Transverse colon (tissue), 4 donors: Measurements from ENCODE around the gene TUBA8. TPM values are rescaled to one million over a fixed set of nuclear protein-coding genes. Genes with fewer than 3 reads are reported as not detected.

Source experiments
- DNase-seq: peaks from one replicate; pipeline ENCODE4 v3.0.0-alpha.2; 2019
- H3K27ac ChIP-seq, 4 donors: fragments of 200-600 bp; sonication (generic); 2 replicates each; pipeline ENCODE4 v1.5.1; 2016 to 2018; ENCODE audit warnings: inconsistent platforms in 4 of 4
- H3K27me3 ChIP-seq: fragments of 200-600 bp; sonication (generic); 2 replicates; pipeline ENCODE4 v1.5.1; 2017; ENCODE audit warnings: inconsistent platforms
- H3K36me3 ChIP-seq, 4 donors: fragments of 200-600 bp; sonication (generic); 2 replicates each; pipeline ENCODE4 v1.5.1; 2017 to 2019; ENCODE audit warnings: inconsistent platforms in 4 of 4
- H3K4me1 ChIP-seq, 4 donors: fragments of 200-600 bp; sonication (generic); 2 replicates each; pipeline ENCODE4 v1.5.1; 2017 to 2020; ENCODE audit warnings: inconsistent platforms in 4 of 4
- H3K4me3 ChIP-seq, 4 donors: fragments of 200-600 bp; sonication (generic); 1 replicate in 1 of 4; 2 replicates in 3 of 4; pipeline versions ENCODE4 v1.5.1 to v1.6.1; 2017 to 2019; ENCODE audit warnings: inconsistent platforms in 4 of 4
- H3K9me3 ChIP-seq, 2 donors: fragments of 200-600 bp; sonication (generic); 2 replicates each; pipeline ENCODE4 v1.5.1; 2017 to 2019; ENCODE audit warnings: inconsistent platforms in 2 of 2
- EP300 ChIP-seq: sonication (generic); formaldehyde crosslinking; IDR thresholded peaks from one replicate; pipeline ENCODE4 v1.6.1; 2017; ENCODE audit warnings: antibody characterized with exemption, low read depth
- POLR2A ChIP-seq: fragments of 450-650 bp; IDR thresholded peaks from one replicate; pipeline ENCODE4 v1.6.1; 2016; ENCODE audit warnings: antibody characterized with exemption, mild to moderate bottlenecking, moderate library complexity
- POLR2AphosphoS5 ChIP-seq, 3 donors: sonication (generic); formaldehyde crosslinking; IDR thresholded peaks; one replicate each; pipeline ENCODE4 v1.6.1; 2016; ENCODE audit warnings: antibody characterized with exemption in 3 of 3
- WGBS, 2 donors: methylation state at CpG; one replicate each; pipeline ENCODE4 v1.1.5; 2018; ENCODE audit warnings: low coverage in 1 of 2; 5-methylcytosine and 5-hydroxymethylcytosine counted together
- in situ Hi-C, 4 donors: fragments of 200-750 bp; cut with MboI; loops; one replicate each; pipeline versions ENCODE4 v1.15.0 to v1.15.1; 2017; ENCODE audit warnings: low sequenced_read_pairs in 3 of 4, low pct_ligation_motif_present in 1 of 4, low pct_unique_long_range_greater_than_20kb in 1 of 4
- intact Hi-C: fragments of 100-400 bp; cut with DNase I; formaldehyde crosslinking; loops from one replicate; pipeline ENCODE4 v1.15.1; 2023; ENCODE audit warnings: low total_unique reads
- total RNA-seq, 4 donors: library from RNA; depleted of rRNA; stranded (reverse); fragments of >200 nt; gene quantifications; one replicate each; pipeline ENCODE4 v1.1.0, GENCODE V29; 2016
- TF ChIP-seq, protein P1 (sequence below), 5 experiments: fragments of 200-600 bp in 3 of 5; fragments of 450-650 bp in 2 of 5; sonication (generic) in 3 of 5; IDR thresholded peaks; 1 replicate in 2 of 5; 2 replicates in 3 of 5; pipeline ENCODE4 v1.5.1; 2016 to 2017; ENCODE audit warnings: antibody characterized with exemption in 5 of 5, inconsistent platforms in 3 of 5, mild to moderate bottlenecking in 2 of 5, moderate library complexity in 1 of 5

The TUBA8 gene
- total RNA-seq, 4 donors from 2014 or later: 1.4 to 3.0 (median 2.0) TPM; not detected in 1

DNA sequence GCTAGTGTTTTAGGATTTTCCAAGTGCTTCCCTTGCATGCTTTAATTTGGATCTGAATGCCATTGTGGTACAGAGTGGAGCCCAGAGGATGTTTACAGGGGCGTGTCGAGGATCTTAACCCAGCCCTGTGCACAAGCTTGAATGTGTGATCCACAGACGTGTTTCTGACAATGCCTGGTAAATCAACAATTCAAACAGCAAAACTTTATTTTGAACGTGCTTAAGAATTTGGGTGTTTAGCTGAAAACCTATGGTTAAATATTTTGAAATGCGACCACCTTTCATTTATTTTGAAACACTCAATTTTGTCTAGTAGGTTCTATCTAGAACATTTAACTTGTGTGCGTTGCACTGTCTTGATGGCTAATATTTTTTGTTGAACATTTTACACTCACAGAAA, 1.8 kb downstream of the TUBA8 start:
- H3K27ac ChIP-seq: no peak overlapping the region
- no peaks in the 10 kb centered on the region for H3K9me3 ChIP-seq
- peaks cover 28% of the 10 kb centered on the region for H3K27me3 ChIP-seq
- TF ChIP-seq EP300: no peak
- TF ChIP-seq POLR2AphosphoS5 (IDR thresholded peaks at IDR 0.05): no peak
- no peak for TF ChIP-seq POLR2A
- TF ChIP-seq, protein P1, sequence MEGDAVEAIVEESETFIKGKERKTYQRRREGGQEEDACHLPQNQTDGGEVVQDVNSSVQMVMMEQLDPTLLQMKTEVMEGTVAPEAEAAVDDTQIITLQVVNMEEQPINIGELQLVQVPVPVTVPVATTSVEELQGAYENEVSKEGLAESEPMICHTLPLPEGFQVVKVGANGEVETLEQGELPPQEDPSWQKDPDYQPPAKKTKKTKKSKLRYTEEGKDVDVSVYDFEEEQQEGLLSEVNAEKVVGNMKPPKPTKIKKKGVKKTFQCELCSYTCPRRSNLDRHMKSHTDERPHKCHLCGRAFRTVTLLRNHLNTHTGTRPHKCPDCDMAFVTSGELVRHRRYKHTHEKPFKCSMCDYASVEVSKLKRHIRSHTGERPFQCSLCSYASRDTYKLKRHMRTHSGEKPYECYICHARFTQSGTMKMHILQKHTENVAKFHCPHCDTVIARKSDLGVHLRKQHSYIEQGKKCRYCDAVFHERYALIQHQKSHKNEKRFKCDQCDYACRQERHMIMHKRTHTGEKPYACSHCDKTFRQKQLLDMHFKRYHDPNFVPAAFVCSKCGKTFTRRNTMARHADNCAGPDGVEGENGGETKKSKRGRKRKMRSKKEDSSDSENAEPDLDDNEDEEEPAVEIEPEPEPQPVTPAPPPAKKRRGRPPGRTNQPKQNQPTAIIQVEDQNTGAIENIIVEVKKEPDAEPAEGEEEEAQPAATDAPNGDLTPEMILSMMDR (IDR thresholded peaks at IDR 0.05): no peak
- 80 to 84% methylated on average over 6 of the region's 6 CpGs for WGBS, 2 donors
- no peak overlapping the region for H3K4me3 ChIP-seq
- no peak for DNase-seq
- no peaks in the 10 kb centered on the region for H3K36me3 ChIP-seq
- H3K4me1 ChIP-seq: peaks cover 0 to 17% (median 15%) of the 10 kb centered on the region in 4 donors
- in situ Hi-C loops (no loop called here), intact Hi-C loops (no loop called here)

DNA sequence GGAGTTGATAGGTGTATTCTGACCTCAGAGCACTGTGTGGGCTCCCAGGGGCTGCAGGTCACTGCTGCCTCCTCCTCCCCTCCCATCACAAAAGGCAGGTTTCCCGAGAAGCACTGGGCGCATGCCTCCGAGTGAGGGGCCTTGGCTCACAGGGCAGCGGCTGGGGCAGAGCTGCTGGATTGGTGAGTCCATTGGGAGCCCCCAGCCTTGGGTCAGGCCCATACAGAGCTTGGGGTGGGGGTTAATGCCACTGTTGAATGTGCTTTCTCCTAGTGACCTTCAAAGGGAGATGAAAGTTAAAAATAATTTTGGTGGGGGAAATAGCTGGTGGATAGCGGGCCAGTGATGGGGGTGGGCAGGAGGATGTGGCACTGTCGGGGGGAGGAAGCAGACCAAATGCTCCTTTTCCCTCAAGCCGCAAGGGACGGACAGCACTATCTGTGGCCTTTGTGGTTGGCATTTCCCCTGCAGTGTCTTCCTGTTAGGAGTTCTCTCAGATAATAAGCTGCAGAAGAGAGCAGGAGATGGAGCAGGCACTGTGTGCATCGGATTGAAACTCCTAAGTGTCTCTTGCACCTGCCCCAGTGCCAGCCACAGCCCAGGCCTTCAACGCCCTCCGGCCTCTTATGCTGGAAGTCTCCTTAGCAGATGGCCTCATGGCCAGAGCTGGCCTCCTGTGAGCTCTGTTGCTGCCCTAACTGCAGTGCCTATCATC, 3.2 kb downstream of the TUBA8 start:
- 78 to 86% methylated on average over 3 to 11 of the region's 11 CpGs for WGBS, 2 donors
- intact Hi-C loops: no loop called here

DNA sequence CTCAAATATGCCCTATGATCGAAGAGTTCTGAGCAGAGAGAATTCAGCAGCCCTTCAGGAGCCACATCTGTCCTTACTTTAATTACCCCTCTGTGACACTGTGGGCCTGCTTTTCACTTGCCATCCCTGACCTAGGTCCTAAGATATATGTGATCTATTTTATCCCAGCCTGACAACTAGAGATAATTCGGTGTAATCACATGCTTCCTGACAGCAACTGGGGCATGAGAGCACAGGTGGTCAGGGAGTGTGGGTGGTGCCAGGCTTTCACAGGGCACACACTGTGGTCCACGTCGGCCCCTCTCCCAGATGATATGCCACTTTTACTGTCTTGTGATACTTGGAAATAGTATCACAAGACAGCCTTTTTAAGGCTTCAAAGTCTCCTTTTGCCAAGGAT, 3.9 kb downstream of the TUBA8 start:
- H3K36me3 ChIP-seq: no peaks in the 10 kb centered on the region
- intact Hi-C loops: no loop called here
- peaks cover 0 to 17% (median 15%) of the 10 kb centered on the region in 4 donors for H3K4me1 ChIP-seq
- TF ChIP-seq POLR2AphosphoS5 (IDR thresholded peaks at IDR 0.05): no peak
- no peak for DNase-seq
- in situ Hi-C loops: no loop called here
- H3K27me3 ChIP-seq: peaks cover 26% of the 10 kb centered on the region
- H3K4me3 ChIP-seq: no peak overlapping the region
- H3K27ac ChIP-seq: no peak overlapping the region
- WGBS, 2 donors: 63 to 75% methylated on average over 1 to 4 of the region's 4 CpGs
- H3K9me3 ChIP-seq: no peaks in the 10 kb centered on the region

More for the DNA sequence above, 3.2 kb downstream of the TUBA8 start:
- Histone ChIP-seq H3K27me3 (peaks cover 28% of the 10 kb centered on the region), H3K27ac (no peak overlapping the region), H3K36me3 (no peaks in the 10 kb centered on the region), H3K9me3 (no peaks in the 10 kb centered on the region), H3K4me1 (peaks cover 0 to 17% (median 15%) of the 10 kb centered on the region in 4 donors), H3K4me3 (no peak overlapping the region)
- no peak for DNase-seq
- TF ChIP-seq POLR2A (no peak), EP300 (no peak), POLR2AphosphoS5 (IDR thresholded peaks at IDR 0.05) (no peak)
- TF ChIP-seq, protein P1 (IDR thresholded peaks at IDR 0.05): no peak
- in situ Hi-C loops: no loop called here

DNA sequence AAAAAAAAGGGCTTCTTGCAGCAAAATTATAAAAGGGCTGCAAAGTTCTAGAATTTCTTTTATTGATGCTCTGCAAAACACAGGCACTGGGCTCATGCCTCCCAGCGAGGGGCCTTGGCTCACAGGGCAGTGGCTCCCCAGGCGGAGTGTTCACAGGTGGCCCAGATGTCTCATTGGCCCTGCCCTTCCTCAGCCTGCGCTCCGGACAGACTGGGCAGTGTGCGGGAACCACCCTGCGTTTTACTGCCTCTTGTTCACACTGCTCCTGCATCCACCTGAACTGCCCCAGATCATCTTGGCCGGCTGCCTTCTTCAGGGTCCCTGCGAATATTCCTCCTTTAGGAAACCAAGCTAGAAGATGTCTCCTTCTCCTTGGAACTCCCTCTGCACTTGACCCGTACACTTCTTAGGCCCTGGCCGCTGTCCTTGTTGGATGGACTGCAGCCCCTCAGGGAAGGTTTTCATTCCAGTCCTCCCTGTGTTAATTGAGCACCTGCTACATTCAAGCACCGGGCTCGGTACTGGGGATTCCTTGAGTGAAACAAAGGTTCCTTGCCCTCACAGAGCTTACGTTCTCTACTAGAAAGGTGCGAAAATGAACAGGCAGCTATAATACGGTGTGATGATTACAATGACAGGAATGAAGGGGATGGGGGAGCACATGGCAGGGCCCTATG, 4.5 kb downstream of the TUBA8 start:
- Histone ChIP-seq H3K27me3 (peaks cover 20% of the 10 kb centered on the region), H3K36me3 (no peaks in the 10 kb centered on the region), H3K27ac (no peak overlapping the region), H3K4me1 (peaks cover 0 to 13% (median 11%) of the 10 kb centered on the region in 4 donors), H3K9me3 (no peaks in the 10 kb centered on the region), H3K4me3 (no peak overlapping the region)
- 96% methylated on average over 4 to 15 of the region's 15 CpGs for WGBS, 2 donors
- DNase-seq: no peak
- no peak for TF ChIP-seq POLR2A
- TF ChIP-seq EP300: no peak
- TF ChIP-seq, protein P1 (IDR thresholded peaks at IDR 0.05): no peak
- TF ChIP-seq POLR2AphosphoS5 (IDR thresholded peaks at IDR 0.05): no peak
- in situ Hi-C loops: no loop called here
- intact Hi-C loops: no loop called here
